HG02588 (cell line): ENCODE data around the gene PCGF3.
"Not testable (repeated sequence)": the region's sequence is repeated elsewhere in the genome, so short reads cannot be mapped to it uniquely, and the experiment has no call there.

Experiments used
- ATAC-seq: cut with Tn5 transposase; IDR thresholded peaks from one replicate; pipeline ENCODE4 v1.9.1; 2021; ENCODE audit warnings: mild to moderate bottlenecking, moderate library complexity; ENCODE audit not compliant: unreplicated experiment

PCGF3 gene

DNA sequence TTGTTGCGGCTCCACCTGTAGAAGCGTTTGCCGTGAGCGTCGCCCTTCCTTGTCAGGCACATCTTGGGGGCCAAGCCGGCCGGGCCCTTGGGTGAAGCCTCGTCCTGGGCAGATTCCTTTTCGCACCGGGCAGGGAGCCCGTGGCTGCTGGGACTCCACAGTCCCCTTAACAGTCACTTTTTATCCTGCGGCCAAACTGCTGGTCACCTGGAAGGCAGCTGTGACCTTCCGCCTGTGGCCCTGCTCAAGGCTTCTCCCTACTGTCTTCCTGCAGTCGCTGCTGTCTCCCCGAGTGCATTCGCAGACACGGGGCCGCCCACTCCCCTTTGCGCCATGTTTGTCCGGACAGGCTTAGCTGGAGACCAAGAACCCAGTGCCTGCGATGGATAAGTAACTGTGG, 55.0 kb downstream of the PCGF3 start:
- ATAC-seq = no peak

DNA sequence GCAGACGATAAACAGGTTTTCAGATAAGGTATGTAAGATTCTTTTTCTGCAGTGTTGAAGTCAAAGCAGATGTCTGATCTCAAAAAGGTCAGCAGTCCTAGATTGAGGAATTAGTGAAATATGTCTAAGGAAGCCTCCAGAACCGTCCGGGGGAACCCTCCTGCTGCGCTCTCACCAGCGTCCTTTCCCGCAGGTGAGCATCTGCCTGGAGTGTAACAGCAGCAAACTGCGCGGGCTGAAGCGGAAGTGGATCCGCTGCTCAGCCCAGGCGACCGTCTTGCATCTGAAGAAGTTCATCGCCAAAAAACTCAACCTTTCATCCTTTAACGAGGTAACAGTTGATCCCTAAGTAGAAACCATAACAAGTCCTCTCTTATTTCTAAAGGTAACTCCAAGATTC, 55.5 kb downstream of the PCGF3 start:
- ATAC-seq = no peak

DNA sequence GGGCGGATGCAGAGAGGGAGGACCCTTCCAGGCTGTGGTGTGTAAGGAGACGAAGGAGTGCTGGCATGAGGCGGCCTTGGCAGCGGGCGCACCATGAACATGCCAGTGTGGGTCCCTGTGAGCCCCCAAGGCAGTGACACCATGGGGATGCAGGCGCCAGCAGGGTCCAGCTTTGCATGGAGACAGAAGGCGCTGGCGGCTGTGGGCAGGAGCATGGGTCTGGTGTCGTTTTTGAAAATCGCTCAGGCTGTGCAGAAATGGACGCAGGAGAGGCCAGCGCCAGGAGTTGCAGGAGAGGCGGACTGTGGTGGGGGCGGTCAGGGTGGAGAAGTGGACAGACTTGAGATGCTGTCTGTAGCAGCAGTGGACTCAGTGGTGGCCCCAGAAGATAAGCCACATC, 56.1 kb downstream of the PCGF3 start:
- no peak for ATAC-seq

GRCh38 chr4:762211-763190, 56.9 kb downstream of the PCGF3 start:
- no peak for ATAC-seq

GRCh38 chr4:763191-763810, 57.7 kb downstream of the PCGF3 start:
- no peak for ATAC-seq

GRCh38 chr4:763922-764321, 58.3 kb downstream of the PCGF3 start:
- no peak for ATAC-seq

DNA sequence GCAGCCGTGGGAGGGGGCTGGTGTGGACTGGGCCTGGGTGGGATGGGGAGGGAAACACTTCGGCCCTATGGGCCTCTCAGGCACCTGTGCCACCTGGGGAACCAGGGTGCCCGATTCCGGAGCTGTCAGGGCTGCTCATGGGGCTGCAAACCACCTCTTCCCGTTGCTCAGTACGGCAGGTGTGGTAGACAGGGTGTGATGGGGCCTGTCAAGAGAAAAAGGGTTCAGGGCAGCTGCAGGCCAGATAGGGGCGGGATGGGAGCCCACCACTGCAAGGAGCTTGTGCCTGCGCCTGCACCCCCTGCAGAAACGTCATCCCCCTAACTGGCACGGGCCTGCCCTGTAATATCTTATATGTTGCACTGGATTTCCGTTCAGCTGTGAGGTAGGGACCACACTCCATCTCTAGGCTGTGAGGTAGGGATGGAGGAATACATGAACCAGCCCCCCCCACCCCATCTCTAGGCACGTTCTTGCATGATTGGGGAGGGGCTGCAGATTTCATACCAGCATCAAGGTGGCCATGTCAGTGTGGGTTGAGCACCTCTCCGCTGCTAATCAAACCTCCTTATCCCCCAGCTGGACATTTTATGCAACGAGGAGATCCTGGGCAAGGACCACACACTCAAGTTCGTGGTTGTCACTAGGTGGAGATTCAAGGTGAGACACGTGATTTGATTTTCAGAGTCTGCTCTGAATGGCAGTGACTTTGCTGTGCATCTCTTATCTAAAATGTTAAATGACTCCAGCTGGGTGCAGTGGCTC, 59.0 kb downstream of the PCGF3 start:
- ATAC-seq = no peak

- ATAC-seq = no peak
Observed at GRCh38 chr4:766152-766515, 60.5 kb downstream of the PCGF3 start.

GRCh38 chr4:766559-767283, 61.1 kb downstream of the PCGF3 start:
- no peak for ATAC-seq

- no peak for ATAC-seq
Observed at GRCh38 chr4:768076-768475, 62.4 kb downstream of the PCGF3 start.

DNA sequence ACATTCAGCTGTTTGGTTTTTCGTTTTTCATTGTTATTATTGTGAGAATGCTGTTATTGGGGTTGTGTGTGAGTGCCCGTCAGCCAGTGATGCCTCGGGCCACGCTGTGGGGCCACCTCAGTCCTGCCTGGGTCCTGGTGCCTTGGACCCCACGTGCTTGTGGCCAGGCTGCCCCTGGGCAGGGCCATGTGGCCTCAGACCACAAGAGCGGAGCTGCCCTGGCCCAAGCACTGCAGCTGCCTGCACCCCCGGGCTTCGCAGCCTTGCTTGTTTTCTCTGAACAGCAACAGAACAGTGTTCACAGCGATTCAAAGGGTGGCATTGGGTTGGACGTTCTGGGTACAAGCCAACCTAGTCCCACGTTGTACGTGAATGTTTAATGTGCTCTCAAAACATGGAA, 63.4 kb downstream of the PCGF3 start:
- ATAC-seq = no peak

DNA sequence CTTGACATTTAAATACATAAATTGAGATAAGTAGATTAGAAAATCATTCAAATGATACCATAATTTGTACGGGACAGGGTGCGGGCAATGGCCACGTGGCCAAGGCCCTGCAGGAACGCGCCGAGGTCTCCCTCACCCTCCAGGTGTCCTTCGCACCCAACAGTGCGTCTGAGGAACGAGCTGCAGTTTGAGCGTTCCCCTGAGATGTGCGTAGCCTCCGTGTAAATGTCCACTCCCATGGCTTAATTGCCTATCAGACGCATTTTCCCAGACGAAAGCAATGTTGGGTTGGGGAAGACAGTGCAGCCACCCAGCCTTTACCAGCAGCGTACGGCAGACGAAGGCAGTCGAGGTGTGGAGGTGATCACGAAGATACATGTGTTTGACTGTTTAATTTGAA, 63.9 kb downstream of the PCGF3 start:
- no peak for ATAC-seq

DNA sequence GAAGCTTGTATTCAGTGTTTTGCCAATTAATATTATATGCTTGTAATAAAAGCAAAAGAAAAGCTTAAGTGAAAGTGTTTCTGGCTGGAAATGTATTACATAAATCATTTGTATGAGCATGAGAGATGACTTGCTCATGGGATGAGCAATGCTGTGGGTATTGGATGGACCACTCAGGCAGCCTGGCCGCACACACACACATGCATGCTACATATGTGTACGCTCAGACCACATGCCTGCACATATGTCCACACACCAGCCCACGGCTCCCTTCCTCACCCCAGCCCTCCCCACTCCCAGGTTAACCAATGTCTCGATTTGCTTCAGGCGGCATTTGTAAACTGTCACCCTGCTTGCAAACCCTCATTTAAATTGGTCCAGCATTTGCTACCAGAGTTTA, 64.4 kb downstream of the PCGF3 start:
- ATAC-seq = no peak

GRCh38 chr4:771464-771863, 65.8 kb downstream of the PCGF3 start:
- no peak for ATAC-seq

GRCh38 chr4:772118-772517, 66.5 kb downstream of the PCGF3 start:
- no peak for ATAC-seq

DNA sequence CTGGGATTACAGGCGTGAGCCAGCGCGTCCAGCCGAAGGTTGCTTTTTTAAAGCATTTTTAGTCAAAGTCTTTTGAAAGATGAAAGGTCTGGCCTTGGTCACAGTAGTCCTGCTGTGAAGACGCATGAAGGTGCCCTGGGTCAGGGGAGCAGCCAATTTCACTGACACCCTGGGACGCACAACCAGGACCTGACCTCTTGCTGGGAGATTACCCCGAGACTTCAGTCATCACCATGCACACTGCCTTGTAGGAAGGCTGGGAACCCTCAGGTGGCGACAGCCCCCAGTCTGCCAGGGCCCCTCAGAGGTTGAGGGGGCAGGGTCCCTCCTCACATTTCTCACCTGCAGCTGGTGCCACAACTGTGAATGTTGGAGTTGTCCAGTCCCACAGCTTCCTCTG, 67.1 kb downstream of the PCGF3 start:
- ATAC-seq = no peak

- no peak for ATAC-seq
Observed at GRCh38 chr4:773214-773613, 67.6 kb downstream of the PCGF3 start.

- not testable (repeated sequence) for ATAC-seq
Observed at GRCh38 chr4:774419-775092, 68.9 kb downstream of the PCGF3 start.

DNA sequence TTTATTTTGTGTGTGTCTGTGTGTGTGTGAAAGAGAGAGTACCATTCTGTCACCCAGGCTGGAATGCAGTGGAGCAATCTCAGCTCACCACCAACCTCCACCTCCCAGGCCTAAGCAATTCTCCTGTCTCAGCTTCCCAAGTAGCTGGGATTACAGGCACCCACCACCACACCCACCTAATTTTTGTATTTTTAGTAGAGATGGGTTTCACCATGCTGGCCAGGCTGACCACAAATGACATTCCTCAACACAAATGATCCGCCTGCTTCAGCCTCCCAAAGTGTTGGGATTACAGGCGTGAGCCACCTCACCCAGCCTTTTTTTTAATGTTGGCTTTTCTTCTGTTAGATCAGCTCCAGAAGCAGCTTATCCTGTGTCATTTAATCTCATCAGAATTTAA, 69.9 kb downstream of the PCGF3 start:
- ATAC-seq = not testable (repeated sequence)

GRCh38 chr4:776743-777441, 71.3 kb downstream of the PCGF3 start:
- no peak for ATAC-seq
